ENCODE data around the gene LDLRAD4. TPM values are rescaled to one million over a fixed set of nuclear protein-coding genes. Genes with fewer than 3 reads are reported as not detected.

The LDLRAD4 gene
- total RNA-seq, 1 experiment from 2014 or later = not detected

DNA sequence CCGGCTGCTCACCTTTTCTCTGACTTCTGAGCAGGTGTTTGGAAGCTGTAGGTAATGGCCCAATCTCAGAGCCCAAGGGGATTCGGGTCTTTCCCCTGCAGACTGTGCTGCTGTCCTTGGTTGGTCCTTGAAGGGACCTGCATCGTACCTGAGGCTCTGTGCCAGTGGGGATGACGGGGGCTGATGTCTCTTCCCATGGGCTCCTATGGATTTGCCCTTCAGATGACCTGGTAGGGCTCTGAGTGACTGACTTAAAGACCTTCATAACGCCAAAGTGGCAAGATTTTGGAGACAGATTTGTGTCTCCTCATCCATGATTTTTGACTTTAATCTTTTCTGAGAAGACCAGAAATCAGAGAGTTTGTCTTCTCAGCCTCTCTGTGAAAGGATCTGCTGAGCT lies 341.7 kb downstream of the LDLRAD4 start:
- no peak for DNase-seq
- no peak overlapping the region for H3K9ac ChIP-seq (ENCODE audit: low read length)
- H2AFZ ChIP-seq (ENCODE audit: low read length) = no peak overlapping the region
- no peak overlapping the region for H3K27ac ChIP-seq (ENCODE audit: low read length)
- H3K4me2 ChIP-seq (ENCODE audit: low read length) = no peak overlapping the region
- BruUV-seq (replicated peaks) = no TSS peak
- no peaks in the 10 kb centered on the region for H3F3A ChIP-seq (ENCODE audit: low read length, unreplicated experiment)
- no peaks in the 10 kb centered on the region for H4K20me1 ChIP-seq (ENCODE audit: low read length)
- POLR2A ChIA-PET (ENCODE audit: unreplicated experiment) = no interaction called here
- no peaks in the 10 kb centered on the region for H3K9me2 ChIP-seq (replicated peaks; ENCODE audit: low read length)
- no peaks in the 10 kb centered on the region for H3K4me1 ChIP-seq (ENCODE audit: insufficient read depth, low read length)
- no peaks in the 10 kb centered on the region for H3K9me3 ChIP-seq (ENCODE audit: low read length)
- no peak overlapping the region for H3K4me3 ChIP-seq (ENCODE audit: low read length)
- no peak for ATAC-seq
- no peaks in the 10 kb centered on the region for H3K36me3 ChIP-seq (ENCODE audit: low read depth, low read length)
- CTCF ChIA-PET = interaction anchor here (0.7 kb wide), 1 partner anchor 151 kb away, joined by 4 read pairs; no protein-coding TSS in a partner anchor
- peaks cover 56% of the 10 kb centered on the region for H3K27me3 ChIP-seq (ENCODE audit: low read length)
- intact Hi-C loops (cut with micrococcal nuclease) = no loop called here
- no peaks in the 10 kb centered on the region for H3K79me2 ChIP-seq (ENCODE audit: low read length)
- no peak for TF ChIP-seq EZH2phosphoT487 (IDR thresholded peaks at IDR 0.05; ENCODE audit: borderline replicate concordance, low read length)
- TF ChIP-seq EZH2 (IDR thresholded peaks at IDR 0.05; ENCODE audit: low read length, unreplicated experiment) = no peak
- TF ChIP-seq, protein P1, sequence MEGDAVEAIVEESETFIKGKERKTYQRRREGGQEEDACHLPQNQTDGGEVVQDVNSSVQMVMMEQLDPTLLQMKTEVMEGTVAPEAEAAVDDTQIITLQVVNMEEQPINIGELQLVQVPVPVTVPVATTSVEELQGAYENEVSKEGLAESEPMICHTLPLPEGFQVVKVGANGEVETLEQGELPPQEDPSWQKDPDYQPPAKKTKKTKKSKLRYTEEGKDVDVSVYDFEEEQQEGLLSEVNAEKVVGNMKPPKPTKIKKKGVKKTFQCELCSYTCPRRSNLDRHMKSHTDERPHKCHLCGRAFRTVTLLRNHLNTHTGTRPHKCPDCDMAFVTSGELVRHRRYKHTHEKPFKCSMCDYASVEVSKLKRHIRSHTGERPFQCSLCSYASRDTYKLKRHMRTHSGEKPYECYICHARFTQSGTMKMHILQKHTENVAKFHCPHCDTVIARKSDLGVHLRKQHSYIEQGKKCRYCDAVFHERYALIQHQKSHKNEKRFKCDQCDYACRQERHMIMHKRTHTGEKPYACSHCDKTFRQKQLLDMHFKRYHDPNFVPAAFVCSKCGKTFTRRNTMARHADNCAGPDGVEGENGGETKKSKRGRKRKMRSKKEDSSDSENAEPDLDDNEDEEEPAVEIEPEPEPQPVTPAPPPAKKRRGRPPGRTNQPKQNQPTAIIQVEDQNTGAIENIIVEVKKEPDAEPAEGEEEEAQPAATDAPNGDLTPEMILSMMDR (conservative IDR thresholded peaks at IDR 0.05; ENCODE audit: low read depth, low read length) = no peak

- H4K20me1 ChIP-seq (ENCODE audit: low read length) = no peaks in the 10 kb centered on the region
- no peaks in the 10 kb centered on the region for H3K36me3 ChIP-seq (ENCODE audit: low read depth, low read length)
- no peak overlapping the region for H3K27ac ChIP-seq (ENCODE audit: low read length)
- H3K27me3 ChIP-seq (ENCODE audit: low read length) = peaks cover 55% of the 10 kb centered on the region
- ATAC-seq (no peak), DNase-seq (no peak)
- TF ChIP-seq, protein P1 (conservative IDR thresholded peaks at IDR 0.05; ENCODE audit: low read depth, low read length) = no peak
- TF ChIP-seq EZH2phosphoT487 (IDR thresholded peaks at IDR 0.05; ENCODE audit: borderline replicate concordance, low read length) (no peak), EZH2 (IDR thresholded peaks at IDR 0.05; ENCODE audit: low read length, unreplicated experiment) (no peak)
- no peaks in the 10 kb centered on the region for H3K4me1 ChIP-seq (ENCODE audit: insufficient read depth, low read length)
- H3K9ac ChIP-seq (ENCODE audit: low read length) = no peak overlapping the region
- H3K9me3 ChIP-seq (ENCODE audit: low read length) = no peaks in the 10 kb centered on the region
- no peaks in the 10 kb centered on the region for H3K79me2 ChIP-seq (ENCODE audit: low read length)
- no TSS peak for BruUV-seq (replicated peaks)
- H3K4me2 ChIP-seq (ENCODE audit: low read length) = no peak overlapping the region
- H3F3A ChIP-seq (ENCODE audit: low read length, unreplicated experiment) = no peaks in the 10 kb centered on the region
- H2AFZ ChIP-seq (ENCODE audit: low read length) = no peak overlapping the region
- no peak overlapping the region for H3K4me3 ChIP-seq (ENCODE audit: low read length)
- intact Hi-C loops (cut with micrococcal nuclease) = no loop called here
- H3K9me2 ChIP-seq (replicated peaks; ENCODE audit: low read length) = no peaks in the 10 kb centered on the region
- CTCF ChIA-PET = no interaction called here
- POLR2A ChIA-PET (ENCODE audit: unreplicated experiment) = interaction anchor here (0.6 kb wide), 1 partner anchor 59 kb away, joined by 3 read pairs; no protein-coding TSS in a partner anchor
Observed at GRCh38 chr18:13562494-13563029, 344.0 kb downstream of the LDLRAD4 start.

- intact Hi-C loops (cut with micrococcal nuclease) = no loop called here
- CTCF ChIA-PET = no interaction called here
- no peaks in the 10 kb centered on the region for H3K79me2 ChIP-seq (ENCODE audit: low read length)
Observed at GRCh38 chr18:13563390-13563805, 344.8 kb downstream of the LDLRAD4 start.

More at GRCh38 chr18:13563390-13563805, 344.8 kb downstream of the LDLRAD4 start:
- no peaks in the 10 kb centered on the region for H3K4me1 ChIP-seq (ENCODE audit: insufficient read depth, low read length)
- DNase-seq (no peak), ATAC-seq (no peak)
- no peaks in the 10 kb centered on the region for H4K20me1 ChIP-seq (ENCODE audit: low read length)
- TF ChIP-seq, protein P1 (conservative IDR thresholded peaks at IDR 0.05; ENCODE audit: low read depth, low read length) = no peak
- TF ChIP-seq EZH2 (IDR thresholded peaks at IDR 0.05; ENCODE audit: low read length, unreplicated experiment) (no peak), EZH2phosphoT487 (IDR thresholded peaks at IDR 0.05; ENCODE audit: borderline replicate concordance, low read length) (no peak)
- H3K9me3 ChIP-seq (ENCODE audit: low read length) = no peaks in the 10 kb centered on the region
- no peak overlapping the region for H3K27ac ChIP-seq (ENCODE audit: low read length)
- no peak overlapping the region for H2AFZ ChIP-seq (ENCODE audit: low read length)
- H3K9ac ChIP-seq (ENCODE audit: low read length) = no peak overlapping the region
- no peaks in the 10 kb centered on the region for H3K36me3 ChIP-seq (ENCODE audit: low read depth, low read length)
- BruUV-seq (replicated peaks) = no TSS peak
- POLR2A ChIA-PET (ENCODE audit: unreplicated experiment) = interaction anchor here (0.6 kb wide), 1 partner anchor 58 kb away, joined by 3 read pairs; no protein-coding TSS in a partner anchor
- no peaks in the 10 kb centered on the region for H3F3A ChIP-seq (ENCODE audit: low read length, unreplicated experiment)
- H3K4me2 ChIP-seq (ENCODE audit: low read length) = no peak overlapping the region
- peaks cover 55% of the 10 kb centered on the region for H3K27me3 ChIP-seq (ENCODE audit: low read length)
- H3K9me2 ChIP-seq (replicated peaks; ENCODE audit: low read length) = no peaks in the 10 kb centered on the region
- H3K4me3 ChIP-seq (ENCODE audit: low read length) = no peak overlapping the region
